ENCODE measurements around the gene CMC2. TPM values are rescaled to one million over a fixed set of nuclear protein-coding genes. Genes with fewer than 3 reads are reported as not detected.

CMC2 gene
- total and polyA plus RNA-seq, 2 of the 8 experiments (the other 6 are each of a cell fraction or from before 2014, with no cell fraction given) = 66.6 to 116 TPM

GRCh38 chr16:81000873-81001272, 5.8 kb downstream of the CMC2 start:
- DNase-seq (ENCODE audit: low read depth in 1 of 2, low spot score in 2 of 2) = no peak
- Histone ChIP-seq H3K4ac (replicated peaks; ENCODE audit: insufficient read length, low read depth, low read length) (no peak overlapping the region), H2AK5ac (ENCODE audit: low read depth, low read length) (no peak overlapping the region), H3K4me1 (replicated peaks in 1 of 4; ENCODE audit: control insufficient read depth in 3 of 4, insufficient read depth in 4 of 4, low read length in 3 of 4) (peaks cover 0 to 5% (median 2%) of the 10 kb centered on the region in 4 experiments; a peak in 1 of 7 replicates), H2AFZ (ENCODE audit: low read length) (no peak overlapping the region), H3K56ac (replicated peaks; ENCODE audit: insufficient read length, low read depth, low read length) (no peak overlapping the region), H3K9ac (replicated peaks in 1 of 4; ENCODE audit: extremely low read depth in 1 of 4, low read depth in 3 of 4, low read length in 3 of 4) (no peak overlapping the region), H3K79me1 (ENCODE audit: low read depth, low read length) (peaks cover 6% of the 10 kb centered on the region; the same call in 1 of the 2 replicates), H2BK15ac (ENCODE audit: low read length) (no peak overlapping the region), H4K5ac (ENCODE audit: insufficient read length, low read depth, low read length) (no peak overlapping the region), H2BK120ac (replicated peaks; ENCODE audit: low read depth, low read length) (no peak overlapping the region), H3K27me3 (replicated peaks in 1 of 4; ENCODE audit: control insufficient read depth in 3 of 4, extremely low read depth in 1 of 4, insufficient read depth in 3 of 4, low read length in 3 of 4) (no peaks in the 10 kb centered on the region), H3K9me3 (ENCODE audit: insufficient read depth in 2 of 2, low read depth in 1 of 2, low read length in 1 of 2) (no peaks in the 10 kb centered on the region), H2BK20ac (ENCODE audit: low read length) (no peak overlapping the region), H4K20me1 (replicated peaks in 1 of 2; ENCODE audit: control insufficient read depth in 1 of 2, insufficient read depth in 2 of 2, low read length in 2 of 2) (peaks cover 0 to 10% of the 10 kb centered on the region in 2 experiments), H2BK12ac (ENCODE audit: low read depth, low read length) (no peak overlapping the region), H3K14ac (ENCODE audit: insufficient read length) (no peak overlapping the region), H3K23ac (ENCODE audit: insufficient read length) (no peak overlapping the region), H3K36me3 (ENCODE audit: control insufficient read depth in 2 of 4, insufficient read depth in 4 of 4, low read length in 3 of 4) (no peaks in the 10 kb centered on the region), H3K18ac (ENCODE audit: extremely low read depth, low read length) (no peak overlapping the region), H4K8ac (ENCODE audit: extremely low read depth, insufficient read depth, low read length) (no peak overlapping the region), H3K23me2 (ENCODE audit: low read depth, low read length) (peaks cover 4% of the 10 kb centered on the region; the same call in 1 of the 2 replicates), H4K91ac (replicated peaks; ENCODE audit: insufficient read length, low read length) (no peak overlapping the region), H3K4me3 (ENCODE audit: extremely low read depth in 1 of 4, insufficient read depth in 2 of 4, low read depth in 3 of 4, low read length in 4 of 4) (no peak overlapping the region), H2BK5ac (ENCODE audit: low read depth, low read length) (no peak overlapping the region), H3K27ac (ENCODE audit: low read depth, low read length) (no peak overlapping the region), H3K79me2 (ENCODE audit: control insufficient read depth in 1 of 2, insufficient read depth in 2 of 2, low read length in 2 of 2) (peaks cover 6 to 86% of the 10 kb centered on the region in 2 experiments), H3K4me2 (ENCODE audit: insufficient read depth in 1 of 2, low read depth in 2 of 2, low read length in 2 of 2) (no peak overlapping the region)
- 96% methylated on average over 3 of the region's 3 CpGs; no CpG with 5 or more reads in 1 of the 2 experiments for WGBS, 2 experiments (ENCODE audit: extremely low coverage in 1 of 2, insufficient coverage in 1 of 2, insufficient read length in 1 of 2, insufficient replicate concordance in 2 of 2, low coverage in 1 of 2, low lambda C conversion rate in 2 of 2, missing lambda C conversion rate in 1 of 2)
- POLR2A ChIA-PET (ENCODE audit: partially characterized antibody) = no interaction called here
- FAIRE-seq = no peak
- CTCF ChIA-PET (ENCODE audit: partially characterized antibody) = interaction anchor here (7.1 kb wide), 1 partner anchor 11 kb away, joined by 83 read pairs; no protein-coding TSS in a partner anchor
- TF ChIP-seq NANOG (IDR thresholded peaks at IDR 0.05; ENCODE audit: insufficient read depth, low read depth, low read length, poor library complexity, severe bottlenecking) (no peak), RFX5 (IDR thresholded peaks at IDR 0.05; ENCODE audit: borderline replicate concordance, low read depth, low read length) (no peak), SIRT6 (IDR thresholded peaks at IDR 0.05; ENCODE audit: low read length) (no peak), CBX8 (IDR thresholded peaks at IDR 0.05; ENCODE audit: borderline replicate concordance, low read depth, low read length) (no peak), RNF2 (IDR thresholded peaks at IDR 0.05; ENCODE audit: borderline replicate concordance, low read depth, low read length, missing control alignments, poor library complexity, severe bottlenecking) (no peak), JUND (IDR thresholded peaks at IDR 0.05; ENCODE audit: low read length) (no peak), BACH1 (IDR thresholded peaks at IDR 0.05; ENCODE audit: low read length) (no peak), HDAC2 (IDR thresholded peaks at IDR 0.05; ENCODE audit: borderline replicate concordance in 1 of 2, low read depth in 2 of 2, low read length in 2 of 2) (no peak), EGR1 (IDR thresholded peaks at IDR 0.05; ENCODE audit: borderline replicate concordance, low read depth, low read length) (no peak), POLR2A (IDR thresholded peaks at IDR 0.05; ENCODE audit: control extremely low read depth in 1 of 2, low read depth in 2 of 2, low read length in 2 of 2) (no peak), SP4 (IDR thresholded peaks at IDR 0.05; ENCODE audit: low read length) (no peak), CHD1 (IDR thresholded peaks at IDR 0.05; ENCODE audit: low read depth, low read length) (no peak), SIX5 (IDR thresholded peaks at IDR 0.05; ENCODE audit: low read depth, low read length) (no peak), MAX (IDR thresholded peaks at IDR 0.05) (no peak)
